Fibroblast of lung (primary cell): ENCODE measurements around the gene CRLF2.
"Not testable (repeated sequence)": the region's sequence is repeated elsewhere in the genome, so short reads cannot be mapped to it uniquely, and the experiment has no call there.

Source experiments
- CTCF ChIP-seq, 2 donors: IDR thresholded peaks in 1 of 2; conservative IDR thresholded peaks in 1 of 2; 1 replicate in 1 of 2; 2 replicates in 1 of 2; pipeline ENCODE4 v1.5.1; 2011 to 2012; ENCODE audit warnings: low read length in 2 of 2, control low read depth in 1 of 2, inconsistent platforms in 1 of 2, low read depth in 1 of 2, mild to moderate bottlenecking in 1 of 2
- EZH2 ChIP-seq: IDR thresholded peaks from 2 replicates; pipeline ENCODE4 v1.5.1; 2012; ENCODE audit warnings: low read length, control low read depth, mild to moderate bottlenecking; ENCODE audit errors: missing control alignments

GRCh38 chrX:1240551-1240950 is 28.1 kb upstream of the CRLF2 start:
- not testable (repeated sequence) for TF ChIP-seq CTCF (conservative IDR thresholded peaks at IDR 0.05 in 1 of 2, IDR thresholded peaks at IDR 0.05 in 1 of 2; ENCODE audit: low read depth in 1 of 2, low read length in 2 of 2); EZH2
